Activated naive CD8-positive, alpha-beta T cell treated with anti-CD3 and anti-CD28 coated beads, Interleukin-2, amount 50 U/mL, for 16 hours (primary cell): Measurements from ENCODE around the gene ADAMTSL2.
"Not testable (repeated sequence)": the region's sequence is repeated elsewhere in the genome, so short reads cannot be mapped to it uniquely, and the experiment has no call there.

Experiments used
- DNase-seq: peaks from one replicate; pipeline ENCODE4 v3.0.0-alpha.2; 2020; ENCODE audit warnings: low read depth, low spot score

ADAMTSL2 gene

GRCh38 chr9:133558191-133559126 lies 24.0 kb downstream of the ADAMTSL2 start:
- DNase-seq: no peak

- DNase-seq: no peak
These were observed 25.8 kb downstream of the ADAMTSL2 start for GRCh38 chr9:133560311-133560710.

DNA sequence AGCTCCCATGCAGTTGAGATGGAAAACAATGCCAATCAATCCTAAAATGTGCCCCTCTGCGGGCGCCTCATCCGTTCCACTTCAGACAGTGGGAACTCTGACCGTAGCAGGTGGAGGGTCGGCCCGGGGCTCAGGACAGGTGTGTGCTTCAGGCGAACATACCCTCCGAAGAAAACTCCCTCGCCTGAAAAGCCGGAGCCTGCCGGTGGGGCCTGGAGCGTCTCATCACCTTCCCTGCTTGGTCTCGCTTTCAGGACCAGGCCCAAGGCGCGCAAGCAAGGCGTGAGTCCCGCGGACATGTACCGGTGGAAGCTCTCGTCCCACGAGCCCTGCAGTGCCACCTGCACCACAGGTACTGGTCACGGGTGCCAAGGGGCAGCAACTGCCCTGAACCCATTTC lies 26.4 kb downstream of the ADAMTSL2 start:
- no peak for DNase-seq

DNA sequence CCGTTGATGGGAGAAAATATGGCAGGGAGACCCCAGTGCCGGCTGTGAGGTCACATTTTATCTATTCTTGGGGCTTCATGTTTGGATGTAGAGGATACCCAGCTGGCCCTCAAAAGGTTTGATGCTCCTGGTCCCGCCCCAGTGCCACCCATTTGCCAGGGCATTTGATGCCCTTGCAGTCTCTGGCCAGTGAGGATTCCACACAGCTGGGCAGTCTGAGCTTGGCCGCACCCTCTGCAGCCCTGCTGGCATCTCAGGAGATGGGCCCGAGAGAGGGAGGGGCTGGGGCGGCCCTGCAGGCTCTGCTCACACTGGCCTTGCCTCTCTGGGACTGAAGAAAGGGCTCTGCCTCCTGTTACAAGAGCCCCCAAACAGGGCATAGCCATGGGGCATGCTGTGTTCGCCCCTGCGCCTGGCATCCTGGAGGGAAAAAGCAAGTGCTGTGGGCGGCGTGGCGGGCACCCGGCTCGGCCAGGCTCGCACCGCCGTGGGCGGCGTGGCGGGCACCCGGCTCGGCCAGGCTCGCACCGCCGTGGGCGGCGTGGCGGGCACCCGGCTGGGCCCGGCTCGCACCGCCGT lies 27.6 kb downstream of the ADAMTSL2 start:
- no peak for DNase-seq

DNA sequence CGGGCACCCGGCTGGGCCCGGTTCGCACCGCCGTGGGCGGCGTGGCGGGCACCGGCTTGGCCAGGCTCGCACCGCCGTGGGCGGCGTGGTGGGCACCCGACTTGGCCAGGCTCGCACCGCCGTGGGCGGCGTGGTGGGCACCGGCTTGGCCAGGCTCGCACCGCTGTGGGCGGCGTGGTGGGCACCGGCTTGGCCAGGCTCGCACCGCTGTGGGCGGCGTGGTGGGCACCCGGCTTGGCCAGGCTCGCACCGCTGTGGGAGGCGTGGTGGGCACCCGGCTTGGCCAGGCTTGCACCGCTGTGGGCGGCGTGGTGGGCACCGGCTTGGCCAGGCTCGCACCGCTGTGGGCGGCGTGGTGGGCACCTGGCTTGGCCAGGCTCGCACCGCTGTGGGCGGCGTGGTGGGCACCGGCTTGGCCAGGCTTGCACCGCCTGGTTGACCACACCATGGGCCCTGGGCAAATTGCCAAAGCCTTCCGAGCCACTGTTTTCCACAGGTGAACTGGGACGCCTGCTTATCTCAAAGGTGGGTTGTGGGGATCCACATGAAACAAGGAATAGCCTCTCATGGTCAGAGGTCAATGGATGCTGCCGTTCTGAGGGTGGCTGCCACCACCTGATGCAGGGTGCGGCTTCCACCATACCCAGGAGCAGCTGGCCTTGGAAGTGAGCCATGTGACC lies 28.2 kb downstream of the ADAMTSL2 start:
- no peak for DNase-seq

DNA sequence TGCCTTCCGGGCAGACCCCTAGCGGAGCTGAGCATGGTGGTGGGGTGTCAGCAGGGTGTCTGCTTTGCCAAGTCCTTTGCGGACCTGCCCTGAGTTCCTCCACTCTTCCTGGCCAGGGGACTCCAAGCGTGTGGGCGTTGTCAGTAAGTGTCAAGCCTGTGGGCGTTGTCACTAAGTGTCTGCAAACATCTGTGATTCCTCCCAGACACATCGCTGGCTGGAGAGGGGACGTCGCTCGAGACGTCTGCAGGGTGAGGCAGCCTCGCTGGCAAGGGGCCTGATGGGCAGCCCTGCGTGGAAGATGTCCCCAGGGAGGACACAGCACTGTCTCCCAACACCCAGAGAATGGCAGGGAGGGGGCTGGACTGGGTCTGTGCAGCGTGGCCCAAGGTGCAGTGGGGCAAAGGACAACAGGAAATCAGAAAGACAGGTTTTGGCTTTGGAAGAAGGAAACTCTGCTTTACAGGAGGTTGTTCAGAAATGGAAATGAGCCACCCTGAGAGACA lies 28.8 kb downstream of the ADAMTSL2 start:
- DNase-seq: no peak

DNA sequence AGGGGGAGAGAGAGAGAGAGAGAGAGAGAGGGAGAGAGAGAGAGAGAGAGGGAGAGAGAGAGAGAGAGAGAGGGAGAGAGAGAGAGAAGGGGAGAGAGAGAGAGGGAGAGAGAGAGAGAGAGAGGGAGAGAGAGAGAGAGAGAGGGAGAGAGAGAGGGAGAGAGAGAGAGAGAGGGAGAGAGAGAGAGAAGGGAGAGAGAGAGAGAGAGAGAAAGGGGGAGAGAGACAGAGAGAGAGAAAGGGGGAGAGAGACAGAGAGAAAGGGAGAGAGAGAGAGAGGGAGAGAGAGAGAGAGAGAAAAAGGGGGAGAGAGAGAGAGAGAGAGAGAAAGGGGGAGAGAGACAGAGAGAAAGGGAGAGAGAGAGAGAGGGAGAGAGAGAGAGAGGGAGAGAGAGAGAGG lies 29.3 kb downstream of the ADAMTSL2 start:
- DNase-seq: not testable (repeated sequence)

DNA sequence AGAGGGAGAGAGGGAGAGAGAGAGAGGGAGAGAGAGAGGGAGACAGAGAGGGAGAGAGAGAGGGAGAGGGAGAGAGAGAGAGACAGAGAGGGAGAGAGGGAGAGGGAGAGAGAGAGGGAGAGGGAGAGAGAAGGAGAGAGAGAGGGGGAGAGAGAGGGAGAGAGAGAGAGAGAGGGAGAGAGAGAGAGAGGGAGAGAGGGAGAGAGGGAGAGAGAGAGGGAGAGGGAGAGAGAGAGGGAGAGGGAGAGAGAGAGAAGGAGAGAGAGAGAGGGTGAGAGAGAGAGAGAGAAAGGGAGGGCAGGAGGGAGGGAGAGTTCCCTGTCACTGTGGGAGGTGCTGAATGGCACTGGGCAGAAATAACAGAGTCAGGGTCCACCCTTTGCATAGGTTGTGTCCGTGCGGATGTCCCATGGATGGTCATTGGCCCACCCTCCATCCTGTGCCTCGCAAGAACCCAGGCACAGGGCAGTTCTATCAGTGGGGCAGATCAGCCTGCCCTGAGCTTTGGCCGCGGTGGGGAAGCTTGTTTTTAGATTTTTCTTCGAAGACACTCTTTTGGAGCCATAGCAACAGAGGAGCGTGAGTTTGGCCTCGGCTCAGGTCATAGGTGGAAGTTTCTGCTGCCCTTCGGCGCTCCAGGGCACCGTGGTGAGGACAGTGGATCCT lies 30.1 kb downstream of the ADAMTSL2 start:
- DNase-seq: no peak

DNA sequence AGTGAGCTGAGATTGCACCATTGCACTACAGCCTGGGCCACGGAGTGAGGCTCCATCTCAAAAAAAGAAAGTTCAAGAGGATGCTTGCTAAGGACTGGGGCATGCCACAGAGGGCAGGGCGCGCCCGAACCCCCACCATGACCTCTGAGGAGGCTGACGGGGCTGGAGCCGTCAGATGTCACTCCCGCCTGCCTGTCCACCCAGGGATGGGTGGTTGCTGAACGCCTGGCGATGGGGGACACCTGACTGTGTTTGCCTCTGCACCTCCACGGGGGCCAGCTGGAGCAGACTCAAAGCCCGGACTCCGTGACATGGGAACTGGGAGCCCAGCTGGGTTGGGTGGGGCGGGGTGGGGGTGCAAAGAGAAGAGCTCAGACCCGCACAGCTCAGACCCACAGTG lies 31.9 kb downstream of the ADAMTSL2 start:
- DNase-seq: no peak

GRCh38 chr9:133566817-133567216 lies 32.3 kb downstream of the ADAMTSL2 start:
- no peak for DNase-seq

DNA sequence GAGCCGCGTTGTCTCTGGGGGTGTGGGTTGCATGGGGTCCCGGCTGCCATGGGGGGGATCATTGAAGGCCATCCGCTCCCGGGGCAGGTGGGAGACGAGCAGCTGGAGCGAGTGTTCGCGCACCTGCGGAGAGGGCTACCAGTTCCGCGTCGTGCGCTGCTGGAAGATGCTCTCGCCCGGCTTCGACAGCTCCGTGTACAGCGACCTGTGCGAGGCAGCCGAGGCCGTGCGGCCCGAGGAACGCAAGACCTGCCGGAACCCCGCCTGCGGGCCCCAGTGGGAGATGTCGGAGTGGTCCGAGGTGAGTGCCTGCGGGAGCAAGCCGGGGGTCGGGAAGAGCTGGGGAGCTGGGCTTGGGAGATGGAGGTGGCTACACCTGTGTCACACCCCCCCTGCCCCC lies 33.7 kb downstream of the ADAMTSL2 start:
- no peak for DNase-seq

DNA sequence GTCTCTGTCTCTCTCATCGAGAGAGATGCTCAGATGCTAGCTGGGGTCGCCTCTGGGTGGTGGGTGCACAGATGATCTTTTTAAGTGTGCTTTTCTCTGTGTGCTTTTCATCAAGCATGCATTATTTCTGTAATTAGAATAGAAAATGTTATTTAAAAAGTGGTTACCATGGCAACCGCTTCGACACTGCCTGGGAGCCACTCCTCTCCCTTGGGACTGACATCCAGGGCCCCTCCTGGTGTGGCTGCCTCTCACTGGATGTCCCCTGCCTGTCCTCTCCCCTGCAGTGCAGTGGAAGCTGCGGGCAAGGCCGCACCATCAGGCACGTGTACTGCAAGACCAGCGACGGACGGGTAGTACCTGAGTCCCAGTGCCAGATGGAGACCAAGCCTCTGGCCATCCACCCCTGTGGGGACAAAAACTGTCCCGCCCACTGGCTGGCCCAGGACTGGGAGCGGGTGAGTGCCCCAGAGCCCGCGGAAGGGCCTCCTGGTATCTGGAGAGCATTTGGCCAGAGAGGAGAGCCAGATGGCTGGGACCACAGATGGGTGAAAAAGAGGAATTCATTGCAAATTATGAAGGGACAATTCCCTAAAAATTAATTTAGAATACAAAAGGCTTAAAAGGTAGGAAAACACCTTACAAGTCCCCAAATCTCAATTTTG lies 34.7 kb downstream of the ADAMTSL2 start:
- DNase-seq: no peak

DNA sequence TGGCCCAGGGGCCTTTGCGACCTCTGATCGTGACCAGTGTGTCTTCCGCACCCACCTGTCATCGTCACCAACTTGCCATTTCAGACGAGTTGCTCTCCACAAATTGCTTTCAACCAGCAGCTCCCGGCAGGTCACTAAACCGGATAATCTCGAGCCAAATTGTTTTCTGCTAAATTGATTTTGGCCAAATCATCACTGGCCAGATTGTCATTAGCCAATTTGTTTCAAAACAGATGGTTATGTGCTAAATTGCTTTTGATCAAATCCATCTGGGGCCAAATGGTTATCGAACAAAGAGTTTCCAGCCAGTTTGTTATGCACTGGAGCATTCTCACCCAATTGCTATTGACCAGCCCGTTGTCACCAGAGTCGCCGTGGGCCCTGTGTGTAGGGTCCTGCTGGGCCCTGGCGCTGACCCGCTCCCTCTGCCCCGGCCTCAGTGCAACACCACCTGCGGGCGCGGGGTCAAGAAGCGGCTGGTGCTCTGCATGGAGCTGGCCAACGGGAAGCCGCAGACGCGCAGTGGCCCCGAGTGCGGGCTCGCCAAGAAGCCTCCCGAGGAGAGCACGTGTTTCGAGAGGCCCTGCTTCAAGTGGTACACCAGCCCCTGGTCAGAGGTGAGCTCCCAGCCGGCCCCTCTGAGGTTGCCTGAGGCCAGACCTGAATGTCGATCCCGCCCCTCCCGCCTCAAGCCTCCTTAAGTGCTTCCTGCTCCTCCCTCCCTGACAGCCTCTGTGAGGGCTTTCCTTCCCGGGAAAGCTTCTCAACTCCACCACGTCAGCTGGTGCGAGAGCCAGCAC lies 35.6 kb downstream of the ADAMTSL2 start:
- no peak for DNase-seq

GRCh38 chr9:133570691-133571080 lies 36.2 kb downstream of the ADAMTSL2 start:
- DNase-seq: no peak

GRCh38 chr9:133571391-133571890 lies 36.9 kb downstream of the ADAMTSL2 start:
- no peak for DNase-seq

DNA sequence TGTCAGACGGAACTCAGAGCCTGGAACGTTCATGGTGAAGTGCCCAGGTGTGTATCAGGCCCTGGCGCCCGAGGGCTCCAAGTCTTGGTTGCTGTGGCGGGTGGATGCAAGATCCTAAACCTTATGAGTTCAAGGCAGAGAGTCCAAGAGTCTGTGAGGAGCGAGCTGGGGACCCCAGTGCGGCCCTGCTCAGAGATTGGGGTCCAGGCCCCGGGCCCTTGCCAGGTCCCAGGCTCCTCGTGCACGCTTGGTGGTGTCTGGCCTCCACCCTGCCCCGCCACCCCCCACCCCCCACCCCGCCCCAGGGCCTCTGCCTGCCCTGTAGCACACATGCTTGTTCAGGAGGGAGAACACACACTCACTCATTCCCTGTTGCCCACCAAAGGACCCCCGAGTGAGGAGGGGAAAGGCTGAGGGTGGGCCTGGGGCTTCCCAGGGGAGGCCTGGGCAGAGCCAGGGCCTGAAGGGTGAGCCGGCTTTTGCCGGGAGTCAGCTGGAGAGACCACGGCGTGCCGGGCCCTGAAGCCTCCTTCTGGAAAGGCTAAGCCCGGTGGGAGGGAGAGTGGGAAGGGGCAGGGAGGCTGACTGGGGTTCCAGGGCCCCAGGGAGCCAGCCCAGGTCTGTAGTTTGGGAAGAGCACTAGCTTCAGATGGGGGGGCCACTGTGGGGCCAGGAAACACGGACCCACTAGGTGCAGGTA lies 37.5 kb downstream of the ADAMTSL2 start:
- no peak for DNase-seq

- no peak for DNase-seq
These were observed 38.4 kb downstream of the ADAMTSL2 start for GRCh38 chr9:133572821-133573361.

DNA sequence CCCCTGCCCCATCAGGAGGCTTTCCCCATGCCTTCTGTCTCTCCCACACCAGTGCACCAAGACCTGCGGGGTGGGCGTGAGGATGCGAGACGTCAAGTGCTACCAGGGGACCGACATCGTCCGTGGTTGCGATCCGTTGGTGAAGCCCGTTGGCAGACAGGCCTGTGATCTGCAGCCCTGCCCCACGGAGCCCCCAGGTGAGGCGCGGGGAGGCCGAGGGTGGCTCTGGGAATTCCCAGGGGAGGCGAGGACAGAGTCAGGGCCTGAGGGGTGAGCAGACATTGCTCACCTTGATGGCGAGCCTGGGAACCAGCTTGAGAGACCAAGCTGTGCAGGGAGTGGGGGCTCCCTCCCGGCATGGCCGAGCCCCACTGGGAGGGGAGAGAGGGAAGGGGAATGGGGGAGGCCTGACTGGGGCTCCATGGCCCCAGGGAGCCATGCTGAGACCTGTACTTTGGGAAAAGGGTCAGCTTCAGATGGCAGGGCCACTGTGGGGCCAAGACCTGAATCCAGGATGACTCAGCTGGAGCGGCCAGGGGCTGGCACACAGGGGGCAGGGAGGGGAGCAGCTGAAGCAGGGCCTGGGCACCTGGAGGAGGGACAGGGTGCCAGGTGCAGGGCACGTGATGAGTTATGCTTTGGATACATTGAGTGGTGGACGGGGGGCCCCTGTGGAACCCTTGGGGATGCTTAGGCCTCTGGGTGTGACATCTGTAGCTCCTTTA lies 39.4 kb downstream of the ADAMTSL2 start:
- no peak for DNase-seq

GRCh38 chr9:133574771-133575170 lies 40.3 kb downstream of the ADAMTSL2 start:
- DNase-seq: no peak
